Activated CD4-positive, alpha-beta T cell treated with anti-CD3 and anti-CD28 coated beads for 48 hours (primary cell): Measurements from ENCODE around the gene GPRC6A.
"Not testable (repeated sequence)": the region's sequence is repeated elsewhere in the genome, so short reads cannot be mapped to it uniquely, and the experiment has no call there.

Experiments
- DNase-seq: peaks from one replicate; pipeline ENCODE4 v3.0.0-alpha.2; 2020

Gene GPRC6A, protein sequence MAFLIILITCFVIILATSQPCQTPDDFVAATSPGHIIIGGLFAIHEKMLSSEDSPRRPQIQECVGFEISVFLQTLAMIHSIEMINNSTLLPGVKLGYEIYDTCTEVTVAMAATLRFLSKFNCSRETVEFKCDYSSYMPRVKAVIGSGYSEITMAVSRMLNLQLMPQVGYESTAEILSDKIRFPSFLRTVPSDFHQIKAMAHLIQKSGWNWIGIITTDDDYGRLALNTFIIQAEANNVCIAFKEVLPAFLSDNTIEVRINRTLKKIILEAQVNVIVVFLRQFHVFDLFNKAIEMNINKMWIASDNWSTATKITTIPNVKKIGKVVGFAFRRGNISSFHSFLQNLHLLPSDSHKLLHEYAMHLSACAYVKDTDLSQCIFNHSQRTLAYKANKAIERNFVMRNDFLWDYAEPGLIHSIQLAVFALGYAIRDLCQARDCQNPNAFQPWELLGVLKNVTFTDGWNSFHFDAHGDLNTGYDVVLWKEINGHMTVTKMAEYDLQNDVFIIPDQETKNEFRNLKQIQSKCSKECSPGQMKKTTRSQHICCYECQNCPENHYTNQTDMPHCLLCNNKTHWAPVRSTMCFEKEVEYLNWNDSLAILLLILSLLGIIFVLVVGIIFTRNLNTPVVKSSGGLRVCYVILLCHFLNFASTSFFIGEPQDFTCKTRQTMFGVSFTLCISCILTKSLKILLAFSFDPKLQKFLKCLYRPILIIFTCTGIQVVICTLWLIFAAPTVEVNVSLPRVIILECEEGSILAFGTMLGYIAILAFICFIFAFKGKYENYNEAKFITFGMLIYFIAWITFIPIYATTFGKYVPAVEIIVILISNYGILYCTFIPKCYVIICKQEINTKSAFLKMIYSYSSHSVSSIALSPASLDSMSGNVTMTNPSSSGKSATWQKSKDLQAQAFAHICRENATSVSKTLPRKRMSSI

DNA sequence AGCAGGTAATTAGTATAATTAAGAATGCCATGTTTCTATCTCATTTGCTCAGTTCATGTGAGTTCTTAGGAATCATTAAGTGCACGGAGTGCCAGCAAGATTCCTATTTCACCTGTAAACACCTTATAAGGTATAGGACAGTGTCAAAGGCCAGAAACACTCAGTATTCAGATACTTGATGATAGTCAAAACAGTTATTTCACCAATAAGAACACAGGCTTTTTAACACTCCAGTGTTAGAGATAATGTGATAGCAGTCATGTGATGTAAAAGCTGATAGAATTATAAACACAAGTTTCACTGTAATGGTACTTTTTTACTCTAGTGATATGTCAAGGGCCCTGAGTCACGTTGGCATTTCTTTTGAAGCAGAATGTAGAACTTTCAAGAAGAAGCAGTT lies at the start of gene GPRC6A:
Gene GPRC6A, minus strand, starts transcription at position 101 of the 400 bp plus-strand sequence. Its CDS starts 70 bp downstream, at position 31.
- DNase-seq, result no peak

DNA sequence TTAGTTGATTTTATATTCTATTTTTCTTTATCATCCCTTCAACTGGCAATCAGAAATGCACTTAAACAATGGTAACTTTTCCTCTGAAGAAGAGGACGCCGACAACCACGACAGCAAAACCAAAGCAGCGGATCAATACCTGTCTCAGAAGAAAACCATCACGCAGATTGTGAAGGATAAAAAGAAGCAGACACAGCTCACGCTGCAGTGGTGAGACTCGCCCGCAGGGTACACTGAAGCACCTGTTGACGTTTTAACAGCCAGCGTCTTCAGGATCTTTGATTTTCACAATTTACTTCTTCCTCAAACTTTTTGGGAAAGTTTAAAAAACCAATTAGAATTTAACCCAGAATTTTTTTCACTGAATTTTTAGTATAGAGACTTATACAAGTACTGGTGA lies 48.9 kb upstream of the GPRC6A start:
- DNase-seq, result no peak

DNA sequence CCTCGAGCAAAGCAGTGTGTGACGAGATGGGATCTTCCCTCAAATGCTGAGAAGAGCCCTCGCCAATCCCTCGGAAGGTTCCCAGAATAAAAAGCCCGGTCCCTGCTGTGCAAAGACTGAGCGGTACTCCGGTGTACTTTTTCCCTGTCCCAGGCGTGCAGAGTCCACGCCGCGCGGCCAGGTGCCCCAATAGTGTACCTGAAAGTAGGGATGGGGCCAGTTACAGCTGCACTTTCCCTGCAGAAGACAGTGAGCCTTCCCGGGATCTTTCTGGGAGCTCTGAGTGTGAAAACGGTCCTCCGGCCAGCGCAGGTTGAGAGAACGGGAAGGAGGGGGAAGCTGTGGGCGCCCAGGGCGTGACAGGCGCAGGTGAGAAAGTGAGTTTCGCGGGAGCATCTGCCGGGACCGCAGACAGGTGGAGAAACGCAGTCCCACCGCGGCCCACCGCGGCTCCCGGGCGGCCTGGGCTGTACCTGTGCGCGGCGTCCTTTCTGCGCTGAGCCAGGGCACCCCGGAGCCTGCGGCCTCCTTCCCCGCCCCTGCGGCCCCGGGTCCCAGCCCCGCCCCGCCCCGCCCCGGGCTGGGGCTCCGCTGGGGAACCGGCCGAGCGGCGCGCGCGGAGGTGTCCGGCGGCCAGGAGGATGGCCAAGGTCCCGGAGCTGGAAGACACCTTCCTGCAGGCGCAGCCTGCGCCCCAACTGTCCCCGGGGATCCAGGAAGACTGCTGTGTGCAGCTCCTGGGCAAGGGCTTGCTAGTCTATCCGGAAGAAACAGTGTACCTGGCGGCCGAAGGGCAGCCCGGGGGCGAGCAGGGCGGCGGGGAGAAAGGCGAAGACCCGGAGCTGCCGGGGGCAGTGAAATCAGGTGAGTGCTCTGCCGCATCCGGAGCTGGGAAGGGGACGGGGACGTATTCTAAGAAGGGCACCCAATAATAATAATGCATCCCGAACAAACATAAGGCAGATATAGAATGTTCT lies 48.0 kb upstream of the GPRC6A start, which contains the start of gene RFX6:
Gene RFX6, plus strand, starts transcription at position 608 of the 977 bp plus-strand sequence. Its CDS starts 34 bp downstream, at position 642.
- DNase-seq, result peak; percentile 3

DNA sequence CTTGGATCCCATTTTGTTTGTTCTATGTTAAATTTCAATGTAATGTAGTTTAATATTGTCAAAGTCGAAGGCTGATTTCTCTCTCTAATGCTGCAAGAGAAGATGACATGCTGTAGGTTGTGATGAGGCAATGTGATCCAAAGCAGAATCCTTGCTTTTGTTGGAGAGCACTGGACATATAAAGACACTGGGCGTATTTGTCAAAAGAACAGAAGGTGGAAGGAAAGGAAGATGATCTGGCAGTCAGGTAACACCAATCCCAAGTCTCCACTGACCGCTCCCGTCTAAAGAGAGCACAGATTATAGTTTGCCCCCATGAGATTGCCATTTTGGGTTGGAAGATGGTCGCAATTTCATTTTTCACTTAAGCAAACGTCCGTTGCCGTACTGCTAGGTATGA lies 47.2 kb upstream of the GPRC6A start:
- no peak for DNase-seq

DNA sequence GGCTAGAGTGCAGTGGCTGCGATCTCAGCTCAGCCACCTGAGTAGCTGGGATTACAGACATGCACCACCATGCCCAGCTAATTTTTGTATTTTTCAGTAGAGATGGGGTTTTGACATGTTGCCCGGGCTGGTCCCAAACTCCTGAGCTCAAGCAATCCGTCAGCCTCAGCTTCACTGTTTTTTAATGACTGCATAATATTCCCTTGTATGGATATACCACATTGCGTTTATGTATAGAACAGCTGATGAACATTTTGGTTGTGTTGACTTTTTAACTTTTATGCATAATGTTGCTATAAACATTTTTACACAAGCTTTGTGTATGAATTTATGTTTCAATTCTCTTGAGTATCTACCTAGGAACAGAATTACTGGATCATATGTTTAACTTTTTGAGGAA lies 43.9 kb upstream of the GPRC6A start:
- no peak for DNase-seq

DNA sequence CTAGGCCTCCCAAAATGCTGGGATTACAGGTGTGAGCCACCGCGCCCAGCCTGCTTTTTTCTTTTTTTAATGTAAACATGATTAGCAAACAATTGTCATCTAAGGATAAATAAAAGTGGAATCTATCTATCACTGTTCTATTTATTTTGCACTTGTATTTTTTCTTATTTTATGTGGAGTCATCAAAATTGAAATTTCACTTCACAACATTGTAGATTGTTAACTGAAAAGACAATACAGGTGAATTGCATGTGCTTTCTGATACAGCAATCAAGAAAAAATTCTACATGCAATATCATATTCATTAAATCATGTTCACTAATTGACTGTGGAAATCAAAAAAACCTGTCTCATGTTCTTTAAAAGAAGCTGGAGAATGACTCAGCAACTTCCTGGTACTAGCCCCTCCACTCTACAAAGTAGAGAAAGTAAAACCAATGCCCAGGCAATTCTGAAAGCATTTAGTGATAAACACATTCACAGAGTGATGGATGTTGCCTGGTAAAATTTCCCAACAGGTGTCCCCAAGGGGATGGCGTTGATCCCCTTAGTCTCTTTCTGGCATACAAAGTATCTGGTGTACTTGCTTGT lies 37.5 kb upstream of the GPRC6A start:
- DNase-seq, result no peak

DNA sequence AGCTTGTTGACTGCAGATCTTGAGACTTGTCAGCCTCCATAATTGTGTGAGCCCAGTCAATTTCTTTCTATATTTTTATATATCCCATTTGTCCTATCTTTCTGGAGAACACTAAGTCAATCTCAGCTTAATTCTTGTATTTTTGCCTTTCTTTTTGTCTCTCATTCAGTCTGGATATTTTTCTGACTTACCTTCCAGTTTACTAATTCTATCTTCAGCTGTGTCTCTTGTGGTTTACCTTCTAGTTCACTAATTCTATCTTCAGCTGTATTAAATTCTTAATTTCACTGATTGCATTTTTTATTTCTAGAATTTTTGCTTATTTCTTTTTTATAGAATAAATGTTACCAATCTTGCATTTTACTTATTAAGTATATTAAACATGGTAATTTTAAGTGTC lies 30.4 kb upstream of the GPRC6A start:
- DNase-seq, result no peak

DNA sequence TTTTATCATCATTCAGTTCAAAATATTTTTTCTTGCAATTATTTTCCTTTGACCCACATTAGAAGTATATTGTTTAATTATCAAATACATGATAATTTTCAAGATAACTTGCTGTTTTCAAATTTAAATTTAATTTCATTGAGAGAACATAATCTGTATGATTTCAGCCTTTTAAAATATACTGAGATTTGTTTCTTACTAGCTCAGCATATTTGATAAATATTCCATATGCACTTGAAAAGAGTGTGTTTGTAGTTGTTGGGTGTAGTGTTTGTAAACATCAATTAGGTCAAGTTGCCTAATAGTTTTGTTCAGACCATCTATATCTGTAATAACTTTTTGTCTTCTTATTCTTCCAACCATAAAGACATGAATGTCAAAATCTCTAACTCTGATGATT lies 29.2 kb upstream of the GPRC6A start:
- DNase-seq, result no peak

DNA sequence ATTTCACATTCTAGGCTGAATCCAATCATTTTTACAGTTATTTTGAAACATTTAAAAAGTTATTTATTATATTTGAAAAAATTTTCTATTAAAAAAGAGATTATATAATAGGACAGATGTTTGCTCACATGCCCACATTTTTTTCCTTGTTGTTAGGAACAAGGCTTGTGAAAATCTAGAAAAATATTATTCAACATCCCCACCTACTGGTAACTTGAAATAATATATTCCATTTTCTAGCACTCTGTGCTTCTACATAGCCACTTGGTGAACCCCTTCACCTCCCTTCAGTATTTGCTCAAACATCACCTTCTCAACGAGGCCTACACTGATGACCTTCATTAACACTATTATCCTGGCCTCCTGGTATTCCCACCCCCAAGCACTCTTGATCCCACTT lies 18.3 kb upstream of the GPRC6A start:
- no peak for DNase-seq

DNA sequence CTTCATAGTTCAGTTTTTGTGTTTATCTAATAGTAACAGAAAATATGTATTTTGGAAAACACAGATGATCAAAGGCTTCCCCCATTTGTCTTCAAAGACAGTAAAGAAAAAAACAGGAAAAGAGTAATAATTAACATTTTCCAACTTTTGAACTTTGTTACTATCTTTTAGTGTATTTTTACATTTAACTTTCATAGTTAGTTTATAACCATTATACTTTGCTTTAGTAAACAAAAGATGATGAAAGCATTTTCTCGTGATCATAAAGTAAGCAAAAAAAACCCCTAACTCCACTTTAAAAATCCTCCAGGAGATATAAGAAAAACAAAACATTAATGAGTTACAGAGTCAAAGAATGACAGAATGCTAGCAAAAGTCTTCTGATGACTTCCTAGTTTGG lies 13.6 kb upstream of the GPRC6A start:
- DNase-seq, result no peak

DNA sequence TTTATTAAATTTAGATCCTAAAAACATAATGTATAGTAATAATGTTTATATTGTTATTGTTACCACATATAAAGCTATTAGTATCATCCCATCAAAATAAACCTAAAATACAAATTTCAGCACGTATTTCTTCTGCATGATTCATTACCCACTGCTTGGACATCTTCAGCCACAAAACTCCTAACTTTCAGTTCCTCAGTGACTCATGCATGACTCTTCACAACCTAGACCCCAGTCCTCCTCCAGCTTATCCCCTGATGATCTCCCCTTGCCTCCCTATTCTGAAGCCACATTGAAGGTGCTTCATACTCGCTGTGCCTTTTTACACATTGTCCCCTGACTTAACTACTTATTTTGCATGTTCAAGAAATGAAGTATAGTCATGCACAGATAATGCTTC lies 11.2 kb upstream of the GPRC6A start:
- DNase-seq, result no peak

DNA sequence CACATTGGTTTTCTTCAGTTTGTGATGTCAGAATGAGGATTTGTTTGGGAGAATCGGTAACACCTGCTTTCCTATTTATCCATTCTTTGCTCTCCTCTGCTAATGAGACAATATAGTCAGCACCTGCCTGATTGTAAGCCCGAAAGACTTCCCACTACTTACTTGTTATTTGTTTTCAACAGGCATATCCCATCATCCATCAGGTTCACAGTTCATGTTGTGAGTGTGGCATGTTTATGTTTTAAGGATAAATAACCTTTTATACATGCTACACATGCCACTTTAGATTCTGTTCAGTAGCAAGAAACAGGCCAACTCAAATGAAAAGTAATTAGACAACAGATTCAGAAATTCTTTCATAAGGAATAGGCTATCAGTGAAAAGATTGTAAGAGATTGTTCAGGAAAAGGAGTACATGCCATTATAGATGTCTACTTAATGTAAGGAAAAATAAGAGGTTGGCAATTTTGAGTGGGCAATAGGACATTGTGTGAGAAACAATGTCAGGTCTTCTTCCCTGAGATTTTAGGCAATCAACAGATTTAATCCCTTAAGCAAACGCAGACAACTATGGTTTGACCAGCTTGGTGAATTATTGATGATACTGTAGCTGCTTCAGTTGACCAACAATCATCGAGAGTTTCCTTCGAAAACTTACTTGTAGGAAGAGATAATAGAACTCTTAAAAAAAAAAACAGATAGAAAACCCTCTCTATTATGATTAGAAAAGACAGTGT lies 7.9 kb upstream of the GPRC6A start:
- no peak for DNase-seq

DNA sequence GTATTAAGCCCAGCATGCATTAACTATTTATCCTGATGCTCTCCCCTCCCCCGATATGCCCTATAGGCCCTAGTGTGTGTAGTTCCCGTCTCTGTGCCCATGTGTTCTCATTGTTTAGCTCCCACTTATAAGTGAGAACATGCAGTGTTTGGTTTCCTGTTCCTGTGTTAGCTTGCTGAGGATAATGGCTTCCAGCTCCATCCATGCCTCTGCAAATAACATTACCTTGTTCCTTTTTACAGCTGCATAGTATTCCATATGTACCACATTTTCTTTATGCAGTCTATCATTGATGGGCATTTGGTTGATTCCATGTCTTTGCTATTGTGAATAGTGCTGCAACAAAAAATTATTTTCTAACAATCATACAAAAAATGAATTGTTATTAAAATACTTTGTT lies 5.6 kb upstream of the GPRC6A start:
- DNase-seq, result not testable (repeated sequence)

DNA sequence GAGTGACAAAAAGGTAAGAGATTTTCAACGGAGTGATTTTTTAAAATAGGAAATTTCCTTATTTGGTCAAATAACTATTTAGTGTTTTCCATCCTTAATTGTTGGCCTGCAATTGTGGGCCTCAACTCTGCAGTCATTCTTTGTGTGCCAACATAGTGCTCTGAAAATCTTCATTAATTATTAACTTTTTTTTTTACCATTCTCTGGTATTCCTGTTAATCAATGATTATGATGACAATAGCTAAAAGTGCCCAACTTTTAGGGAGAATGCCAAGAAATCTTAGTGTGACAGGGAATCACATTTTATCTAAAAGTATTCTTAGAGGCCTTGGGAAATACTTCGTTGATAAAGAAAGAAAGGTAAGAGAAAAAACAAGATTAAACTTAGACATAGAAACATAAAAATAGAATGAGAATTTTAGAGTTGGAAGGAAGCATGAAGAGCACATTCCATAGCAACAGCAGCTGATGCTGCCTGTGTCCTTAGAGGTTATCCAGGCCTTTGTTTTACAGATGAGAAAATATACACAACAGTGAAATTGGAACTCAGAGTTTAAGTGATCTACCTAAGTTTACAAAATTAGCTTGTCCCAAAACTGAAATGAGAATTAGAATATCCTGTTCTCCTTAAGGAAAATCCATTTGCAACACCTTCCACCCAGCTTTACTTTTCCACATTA lies 1.2 kb downstream of the GPRC6A start:
- no peak for DNase-seq

DNA sequence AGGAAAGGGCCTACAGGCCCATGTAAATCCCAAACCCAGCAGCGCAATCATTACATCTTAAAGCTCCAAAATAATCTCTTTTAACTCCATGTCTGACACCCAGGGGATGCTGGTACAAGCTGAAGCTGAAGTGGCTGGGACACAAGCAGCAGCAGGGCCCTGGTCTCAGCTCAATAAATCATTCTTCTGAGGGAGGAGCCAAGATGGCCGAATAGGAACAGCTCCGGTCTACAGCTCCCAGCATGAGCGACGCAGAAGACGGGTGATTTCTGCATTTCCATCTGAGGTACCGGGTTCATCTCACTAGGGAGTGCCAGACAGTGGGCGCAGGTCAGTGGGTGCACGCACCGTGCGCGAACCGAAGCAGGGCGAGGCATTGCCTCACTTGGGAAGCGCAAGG lies 12.5 kb downstream of the GPRC6A start:
- DNase-seq, result not testable (repeated sequence)

DNA sequence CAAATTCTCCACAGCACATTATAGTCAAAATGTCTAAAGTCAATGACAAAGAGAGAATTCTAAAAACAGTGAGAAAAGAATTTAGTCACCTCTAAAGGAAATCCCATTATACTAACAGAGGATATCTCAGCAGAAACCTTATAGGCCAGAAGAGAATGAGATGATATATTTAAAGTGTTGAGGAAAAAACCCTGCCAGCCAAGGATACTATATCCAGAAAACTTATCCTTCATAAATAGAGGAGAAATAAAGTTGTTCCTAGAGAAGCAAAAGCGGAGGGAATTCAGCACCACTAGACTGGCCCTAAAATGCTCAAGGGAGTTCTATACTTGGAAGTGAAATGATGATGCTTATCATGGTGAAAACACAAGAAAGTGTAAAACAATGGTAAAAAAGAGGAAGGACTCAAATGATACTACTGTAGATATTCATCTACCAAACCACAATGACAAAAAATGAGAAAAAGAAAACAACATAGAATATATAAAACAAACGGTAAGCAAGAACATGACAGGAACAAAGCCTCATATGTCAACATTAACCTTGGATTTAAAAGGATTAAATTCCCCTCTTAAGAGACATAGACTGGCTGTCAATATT lies 16.7 kb downstream of the GPRC6A start:
- no peak for DNase-seq

DNA sequence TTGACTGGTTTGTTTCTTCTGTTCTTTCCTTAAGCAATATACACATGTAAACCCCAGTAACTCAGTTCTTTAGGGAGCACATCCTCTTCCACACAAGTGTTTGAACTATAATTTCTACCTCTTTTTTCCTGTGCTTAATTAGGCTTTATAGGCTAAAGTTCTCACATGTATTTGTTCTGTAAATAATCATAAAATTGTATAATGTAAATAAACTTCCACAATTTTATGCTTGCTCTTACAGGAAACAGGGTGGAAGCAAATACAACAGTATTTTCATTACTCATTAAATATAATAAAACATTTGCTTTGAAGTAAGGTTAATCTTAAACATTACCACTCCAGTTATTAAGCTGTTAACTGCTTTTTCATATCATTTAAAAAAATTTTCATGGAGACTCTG lies 26.9 kb downstream of the GPRC6A start:
- DNase-seq, result no peak

DNA sequence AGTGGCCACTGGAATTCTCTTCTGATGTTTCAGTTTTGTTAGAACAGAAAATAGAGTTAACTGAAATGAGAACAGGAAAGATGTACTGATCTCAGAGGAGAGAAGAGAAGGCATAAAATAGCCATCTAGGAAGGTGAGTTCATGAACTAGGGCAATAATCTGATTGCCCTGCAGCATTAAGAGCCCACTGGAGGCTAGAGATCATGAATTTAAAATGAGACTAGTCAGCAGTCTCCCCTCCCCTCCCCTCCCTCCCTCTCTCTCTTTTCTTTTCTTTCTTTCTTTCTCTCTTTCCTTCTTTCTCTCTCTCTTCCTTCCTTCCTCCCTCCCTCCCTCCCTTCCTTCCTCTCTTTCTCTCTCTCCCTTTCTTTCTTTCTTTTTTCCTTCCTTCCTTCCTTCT lies 28.9 kb downstream of the GPRC6A start:
- no peak for DNase-seq

DNA sequence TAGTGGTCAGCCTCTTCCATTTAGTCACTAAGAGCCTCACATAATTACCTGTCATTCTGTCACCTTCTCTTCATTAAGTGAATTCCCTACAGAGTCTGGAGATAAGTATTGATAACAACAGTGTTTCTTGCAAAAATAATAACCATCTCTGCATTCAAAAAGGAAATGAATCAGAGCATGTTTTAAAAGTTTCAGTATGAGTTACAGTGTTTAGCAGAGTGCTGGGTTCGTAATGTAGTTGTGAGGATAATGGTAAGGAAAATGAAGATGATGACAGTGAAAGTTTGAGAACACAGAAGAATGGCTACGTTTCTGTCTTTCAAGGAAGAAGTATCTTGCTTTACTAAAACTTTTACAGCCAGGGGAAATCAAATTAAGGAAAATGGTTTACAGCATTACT lies 31.3 kb downstream of the GPRC6A start:
- DNase-seq, result no peak

DNA sequence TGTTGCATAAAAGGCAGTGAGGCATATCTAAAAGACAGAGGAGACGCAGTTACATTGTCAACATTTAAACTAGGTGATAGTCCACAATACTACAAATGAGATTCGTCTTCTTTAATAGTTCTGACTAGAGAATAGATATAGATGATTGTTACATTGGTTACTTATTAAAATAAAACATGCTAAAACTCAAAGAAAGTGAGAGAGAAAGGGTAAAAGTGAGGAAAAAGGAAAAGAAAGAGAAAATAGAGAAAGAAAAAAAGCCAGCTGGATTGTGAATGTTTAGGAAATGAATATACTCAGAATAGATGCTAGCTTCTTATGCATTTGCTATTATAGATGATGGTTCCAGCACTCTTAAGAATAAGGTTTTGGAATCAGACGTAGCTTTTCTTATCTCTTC lies 35.7 kb downstream of the GPRC6A start:
- no peak for DNase-seq
